ENCODE results near the gene LDLRAD4.
"Not testable (repeated sequence)": the region's sequence is repeated elsewhere in the genome, so short reads cannot be mapped to it uniquely, and the experiment has no call there.

The LDLRAD4 gene

GRCh38 chr18:13470516-13471197 lies 252.1 kb downstream of the LDLRAD4 start:
- no peak for DNase-seq

GRCh38 chr18:13471198-13471845 lies 252.8 kb downstream of the LDLRAD4 start:
- no peak for DNase-seq

- peak; percentile 44 for DNase-seq
Measured at GRCh38 chr18:13471971-13472628, 253.5 kb downstream of the LDLRAD4 start.

GRCh38 chr18:13473751-13474150 lies 255.2 kb downstream of the LDLRAD4 start:
- no peak for DNase-seq

- DNase-seq: no peak
Measured at GRCh38 chr18:13474336-13474735, 255.8 kb downstream of the LDLRAD4 start.

GRCh38 chr18:13474907-13475545 lies 256.5 kb downstream of the LDLRAD4 start:
- DNase-seq: no peak

- not testable (repeated sequence) for DNase-seq
Measured at GRCh38 chr18:13476312-13476711, 257.8 kb downstream of the LDLRAD4 start.

- no peak for DNase-seq
Measured at GRCh38 chr18:13477147-13477683, 258.7 kb downstream of the LDLRAD4 start.

GRCh38 chr18:13480571-13481255 lies 262.2 kb downstream of the LDLRAD4 start:
- DNase-seq: no peak

GRCh38 chr18:13481331-13481730 lies 262.8 kb downstream of the LDLRAD4 start:
- no peak for DNase-seq

- no peak for DNase-seq
Measured at GRCh38 chr18:13481820-13482617, 263.5 kb downstream of the LDLRAD4 start.

GRCh38 chr18:13482618-13482945 lies 264.0 kb downstream of the LDLRAD4 start:
- DNase-seq: no peak

GRCh38 chr18:13483316-13484270 lies 265.0 kb downstream of the LDLRAD4 start:
- no peak for DNase-seq

GRCh38 chr18:13485182-13485581 lies 266.6 kb downstream of the LDLRAD4 start:
- no peak for DNase-seq

GRCh38 chr18:13485604-13486003 lies 267.0 kb downstream of the LDLRAD4 start:
- no peak for DNase-seq

GRCh38 chr18:13486284-13486683 lies 267.7 kb downstream of the LDLRAD4 start:
- no peak for DNase-seq

- DNase-seq: no peak
Measured at GRCh38 chr18:13486686-13487085, 268.1 kb downstream of the LDLRAD4 start.

- no peak for DNase-seq
Measured at GRCh38 chr18:13487237-13487636, 268.7 kb downstream of the LDLRAD4 start.

GRCh38 chr18:13488281-13488929 lies 269.8 kb downstream of the LDLRAD4 start:
- no peak for DNase-seq

- not testable (repeated sequence) for DNase-seq
Measured at GRCh38 chr18:13489303-13489702, 270.7 kb downstream of the LDLRAD4 start.

Data from right kidney (tissue), 1 donor.